HepG2 (cell line): ENCODE results near the gene MBD3L3. TPM values are rescaled to one million over a fixed set of nuclear protein-coding genes. Genes with fewer than 3 reads are reported as not detected.
A peak's percentile ranks its signal among the peaks of the same experiment; 100 is the strongest.

Source experiments
- ATF6 ChIP-seq: sonication (generic); formaldehyde crosslinking; conservative IDR thresholded peaks from 2 replicates; pipeline ENCODE4 v1.4.0; 2020; ENCODE audit warnings: missing genetic modification reagents
- EZH2 ChIP-seq: conservative IDR thresholded peaks from 2 replicates; pipeline ENCODE4 v1.6.1; 2012; ENCODE audit warnings: mild to moderate bottlenecking, low read depth, low read length, moderate library complexity
- FOXO4 ChIP-seq: sonication (generic); formaldehyde crosslinking; conservative IDR thresholded peaks from 2 replicates; pipeline ENCODE4 v1.8.1; 2023; ENCODE audit warnings: missing genetic modification reagents
- FOXP4 ChIP-seq: sonication (generic); formaldehyde crosslinking; IDR thresholded peaks from 2 replicates; pipeline ENCODE4 v1.4.0; 2020; ENCODE audit warnings: missing genetic modification reagents
- IKZF1 ChIP-seq: fragments of 450-650 bp; IDR thresholded peaks from 2 replicates; pipeline ENCODE4 v1.7.1; 2016
- KMT2A ChIP-seq: sonication (generic); formaldehyde crosslinking; IDR thresholded peaks from 2 replicates; pipeline ENCODE4 v1.4.0; 2020; ENCODE audit warnings: missing genetic modification reagents
- LRRFIP1 ChIP-seq: sonication (generic); formaldehyde crosslinking; conservative IDR thresholded peaks from 2 replicates; pipeline ENCODE4 v1.4.0; 2020; ENCODE audit warnings: missing genetic modification reagents
- MXD4 ChIP-seq: IDR thresholded peaks from 2 replicates; pipeline ENCODE4 v1.6.1; 2016; ENCODE audit warnings: mild to moderate bottlenecking, missing biosample characterization, missing genetic modification reagents
- NR0B2 ChIP-seq: sonication (generic); formaldehyde crosslinking; IDR thresholded peaks from 2 replicates; pipeline ENCODE4 v1.4.0; 2020; ENCODE audit warnings: mild to moderate bottlenecking, missing genetic modification reagents
- PHF21A ChIP-seq: sonication (generic); formaldehyde crosslinking; IDR thresholded peaks from 2 replicates; pipeline ENCODE4 v1.5.0; 2020; ENCODE audit warnings: mild to moderate bottlenecking, missing genetic modification reagents
- POLR2AphosphoS2 ChIP-seq: IDR thresholded peaks from 2 replicates; pipeline ENCODE4 v1.6.1; 2011; ENCODE audit warnings: low read depth, low read length, improper control_type of control experiment
- RELA ChIP-seq: sonication (generic); formaldehyde crosslinking; IDR thresholded peaks from 2 replicates; pipeline ENCODE4 v1.4.0; 2020; ENCODE audit warnings: missing genetic modification reagents
- SETDB1 ChIP-seq: sonication (generic); formaldehyde crosslinking; IDR thresholded peaks from 2 replicates; pipeline ENCODE4 v1.5.1; 2020; ENCODE audit warnings: missing genetic modification reagents, mild to moderate bottlenecking, borderline replicate concordance
- SOX5 ChIP-seq: IDR thresholded peaks from 2 replicates; pipeline ENCODE4 v1.6.1; 2016; ENCODE audit warnings: borderline replicate concordance
- U2AF2 ChIP-seq: fragments of 200-400 bp; formaldehyde crosslinking; IDR thresholded peaks from 2 replicates; pipeline ENCODE4 v1.6.1; 2017; ENCODE audit warnings: low read depth, mild to moderate bottlenecking, low read length
- WIZ ChIP-seq: sonication (generic); formaldehyde crosslinking; IDR thresholded peaks from 2 replicates; pipeline ENCODE4 v1.5.1; 2020; ENCODE audit warnings: mild to moderate bottlenecking, missing genetic modification reagents
- ZNF10 ChIP-seq: sonication (generic); formaldehyde crosslinking; IDR thresholded peaks from 2 replicates; pipeline ENCODE4 v1.4.0; 2020; ENCODE audit warnings: mild to moderate bottlenecking, low read depth, missing genetic modification reagents, borderline replicate concordance
- ZNF260 ChIP-seq: sonication (generic); formaldehyde crosslinking; IDR thresholded peaks from 2 replicates; pipeline ENCODE4 v1.4.0; 2020; ENCODE audit warnings: missing genetic modification reagents, low read depth, mild to moderate bottlenecking, borderline replicate concordance
- ZNF33A ChIP-seq: sonication (generic); formaldehyde crosslinking; IDR thresholded peaks from 2 replicates; pipeline ENCODE4 v1.5.1; 2020; ENCODE audit warnings: missing genetic modification reagents, mild to moderate bottlenecking, moderate library complexity, borderline replicate concordance
- ZNF552 ChIP-seq: sonication (generic); formaldehyde crosslinking; IDR thresholded peaks from 2 replicates; pipeline ENCODE4 v1.9.0; 2022; ENCODE audit warnings: missing genetic modification reagents, mild to moderate bottlenecking, borderline replicate concordance
- ZNF7 ChIP-seq: IDR thresholded peaks from 2 replicates; pipeline ENCODE4 v1.6.1; 2016; ENCODE audit warnings: missing biosample characterization, missing genetic modification reagents
- ZNF720 ChIP-seq: sonication (generic); formaldehyde crosslinking; IDR thresholded peaks from 2 replicates; pipeline ENCODE4 v1.4.0; 2020; ENCODE audit warnings: missing genetic modification reagents
- polyA plus RNA-seq, 8 experiments: library from polyadenylated mRNA; depleted of rRNA in 3 of 8; stranded (reverse) in 7 of 8; unstranded in 1 of 8; fragments of >200 nt; fragmentation: Illumina TruSeq in 4 of 8; extraction: Trizol in 4 of 8; gene quantifications; 2 replicates each; pipeline versions ENCODE4 v1.2.1 to v1.2.3, GENCODE V29; 2011 to 2016; ENCODE audit warnings: low read depth in 4 of 8, missing spikeins in 1 of 8, mixed read lengths in 1 of 8; ENCODE audit not compliant: insufficient read depth in 1 of 8
- total RNA-seq, 5 experiments: library from RNA; depleted of rRNA; stranded (reverse); fragments of >200 nt; fragmentation: Illumina TruSeq; extraction: Trizol; gene quantifications; 2 replicates each; pipeline ENCODE4 v1.2.3, GENCODE V29; 2016; ENCODE audit warnings: low read depth in 1 of 5

The MBD3L3 gene
- total and polyA plus RNA-seq, 2 of the 13 experiments (the other 11 are each of a cell fraction or from before 2014, with no cell fraction given) = not detected

- TF ChIP-seq FOXO4 (CRISPR knock-in tag) = no peak
- TF ChIP-seq KMT2A (CRISPR knock-in tag) = peak; percentile 48; the same call in 1 of the 2 replicates
- no peak for TF ChIP-seq SOX5
- TF ChIP-seq NR0B2 (CRISPR knock-in tag) = no peak
- TF ChIP-seq ZNF33A (CRISPR knock-in tag) = no peak
- no peak for TF ChIP-seq ZNF7
- TF ChIP-seq ZNF260 = no peak
- TF ChIP-seq ZNF10 (CRISPR knock-in tag) = no peak
- no peak for TF ChIP-seq U2AF2
- TF ChIP-seq WIZ (CRISPR knock-in tag) = no peak
- TF ChIP-seq SETDB1 (CRISPR knock-in tag) = no peak
- TF ChIP-seq MXD4 (CRISPR knock-in tag) = no peak
- TF ChIP-seq PHF21A (CRISPR knock-in tag) = 0 out of 2 replicates have a peak, but pooled peaks have one; percentile 17
- no peak for TF ChIP-seq LRRFIP1
- no peak for TF ChIP-seq IKZF1
- TF ChIP-seq ATF6 (CRISPR knock-in tag) = no peak
- TF ChIP-seq EZH2 = no peak
- no peak for TF ChIP-seq RELA (CRISPR knock-in tag)
- TF ChIP-seq POLR2AphosphoS2 = no peak
- TF ChIP-seq ZNF720 (CRISPR knock-in tag) = no peak
- no peak for TF ChIP-seq FOXP4 (CRISPR knock-in tag)
- no peak for TF ChIP-seq ZNF552 (CRISPR knock-in tag)
Measured at GRCh38 chr19:7098701-7099596, 40.5 kb upstream of the MBD3L3 start (continued).
